Measurements from ENCODE around the gene CSRNP2. TPM values are rescaled to one million over a fixed set of nuclear protein-coding genes. Genes with fewer than 3 reads are reported as not detected.
"Not testable (repeated sequence)": the region's sequence is repeated elsewhere in the genome, so short reads cannot be mapped to it uniquely, and the experiment has no call there.

Gene CSRNP2
- total RNA-seq, 4 donors from 2014 or later: 22.6 to 36.2 (median 31.1) TPM

- Histone ChIP-seq H3K4me3 (no peak overlapping the region), H3K27ac (peak overlapping the region; percentile 12 to 90 (median 64)), H3K27me3 (no peaks in the 10 kb centered on the region), H3K4me1 (peaks cover 0 to 62% (median 25%) of the 10 kb centered on the region in 4 donors), H3K36me3 (no peaks in the 10 kb centered on the region), H3K9me3 (no peaks in the 10 kb centered on the region)
- 72 to 74% methylated on average over 7 of the region's 7 CpGs for WGBS, 2 donors
- no peak for DNase-seq (ENCODE audit: low spot score in 2 of 2)
- TF ChIP-seq POLR2A (IDR thresholded peaks at IDR 0.05) (no peak), EP300 (IDR thresholded peaks at IDR 0.05) (peak in 1 of 2 donors; percentile 33)
- TF ChIP-seq, protein P1, sequence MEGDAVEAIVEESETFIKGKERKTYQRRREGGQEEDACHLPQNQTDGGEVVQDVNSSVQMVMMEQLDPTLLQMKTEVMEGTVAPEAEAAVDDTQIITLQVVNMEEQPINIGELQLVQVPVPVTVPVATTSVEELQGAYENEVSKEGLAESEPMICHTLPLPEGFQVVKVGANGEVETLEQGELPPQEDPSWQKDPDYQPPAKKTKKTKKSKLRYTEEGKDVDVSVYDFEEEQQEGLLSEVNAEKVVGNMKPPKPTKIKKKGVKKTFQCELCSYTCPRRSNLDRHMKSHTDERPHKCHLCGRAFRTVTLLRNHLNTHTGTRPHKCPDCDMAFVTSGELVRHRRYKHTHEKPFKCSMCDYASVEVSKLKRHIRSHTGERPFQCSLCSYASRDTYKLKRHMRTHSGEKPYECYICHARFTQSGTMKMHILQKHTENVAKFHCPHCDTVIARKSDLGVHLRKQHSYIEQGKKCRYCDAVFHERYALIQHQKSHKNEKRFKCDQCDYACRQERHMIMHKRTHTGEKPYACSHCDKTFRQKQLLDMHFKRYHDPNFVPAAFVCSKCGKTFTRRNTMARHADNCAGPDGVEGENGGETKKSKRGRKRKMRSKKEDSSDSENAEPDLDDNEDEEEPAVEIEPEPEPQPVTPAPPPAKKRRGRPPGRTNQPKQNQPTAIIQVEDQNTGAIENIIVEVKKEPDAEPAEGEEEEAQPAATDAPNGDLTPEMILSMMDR (IDR thresholded peaks at IDR 0.05): no peak
Observed at GRCh38 chr12:51020448-51021182, 62.8 kb downstream of the CSRNP2 start.

DNA sequence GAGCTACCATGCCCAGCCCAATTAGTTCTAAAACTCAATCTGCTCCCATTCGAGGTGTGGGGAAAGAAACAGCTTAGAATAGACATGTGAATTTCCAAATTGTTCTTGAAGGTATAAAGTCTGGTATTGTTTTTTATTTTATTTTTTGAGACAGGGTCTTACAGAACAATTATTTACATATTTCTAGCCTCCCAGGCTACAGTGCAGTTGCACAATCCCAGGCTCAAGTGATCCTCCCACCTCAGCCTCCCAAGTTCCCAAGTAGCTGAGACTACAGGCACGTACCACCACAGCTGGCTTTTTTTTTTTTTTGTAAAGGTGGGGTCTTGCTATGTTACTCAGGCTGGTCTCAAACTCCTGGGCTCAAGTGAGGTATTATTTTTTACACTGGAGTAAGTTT is 63.5 kb downstream of the CSRNP2 start:
- Histone ChIP-seq H3K4me3 (no peak overlapping the region), H3K4me1 (peaks cover 0 to 55% (median 25%) of the 10 kb centered on the region in 4 donors), H3K27me3 (no peaks in the 10 kb centered on the region), H3K36me3 (no peaks in the 10 kb centered on the region), H3K27ac (peak overlapping the region in 2 of 4 donors; percentile 85 to 90), H3K9me3 (no peaks in the 10 kb centered on the region)
- TF ChIP-seq, protein P1 (IDR thresholded peaks at IDR 0.05): no peak
- TF ChIP-seq POLR2A (IDR thresholded peaks at IDR 0.05) (no peak), EP300 (IDR thresholded peaks at IDR 0.05) (no peak)
- no peak for DNase-seq (ENCODE audit: low spot score in 2 of 2)
- 66 to 69% methylated on average over 2 of the region's 2 CpGs for WGBS, 2 donors

- Histone ChIP-seq H3K27ac (peak overlapping the region in 2 of 4 donors; percentile 85 to 90), H3K27me3 (no peaks in the 10 kb centered on the region), H3K36me3 (no peaks in the 10 kb centered on the region), H3K9me3 (no peaks in the 10 kb centered on the region), H3K4me3 (no peak overlapping the region), H3K4me1 (peaks cover 0 to 50% (median 23%) of the 10 kb centered on the region in 4 donors)
- TF ChIP-seq, protein P1 (IDR thresholded peaks at IDR 0.05): no peak
- no peak for TF ChIP-seq POLR2A (IDR thresholded peaks at IDR 0.05)
- TF ChIP-seq EP300 (IDR thresholded peaks at IDR 0.05): no peak
- DNase-seq (ENCODE audit: low spot score in 2 of 2): no peak
- WGBS, 2 donors: 91 to 99% methylated on average over 2 of the region's 2 CpGs
Observed at GRCh38 chr12:51018956-51019355, 64.4 kb downstream of the CSRNP2 start.

DNA sequence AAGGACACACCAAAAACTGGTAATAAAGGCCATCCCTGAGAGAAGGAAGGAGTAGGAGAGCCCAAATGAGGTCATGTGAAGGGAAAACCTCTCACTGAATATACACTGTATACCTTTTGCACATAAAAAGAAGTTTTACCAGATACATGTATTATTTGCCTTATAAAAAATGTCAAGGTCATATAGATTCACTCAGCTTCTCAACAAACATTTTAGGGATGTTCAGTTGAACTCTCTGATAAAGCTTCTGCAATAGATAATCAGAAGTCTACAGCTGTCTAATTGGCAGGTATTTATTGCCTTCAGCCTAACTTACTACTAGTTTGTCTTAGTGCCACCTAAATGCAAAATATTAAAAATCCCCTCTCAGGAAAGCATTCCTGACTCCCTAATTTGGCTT is 65.9 kb downstream of the CSRNP2 start:
- Histone ChIP-seq H3K9me3 (no peaks in the 10 kb centered on the region), H3K27me3 (no peaks in the 10 kb centered on the region), H3K27ac (no peak overlapping the region), H3K36me3 (no peaks in the 10 kb centered on the region), H3K4me1 (peaks cover 0 to 44% (median 15%) of the 10 kb centered on the region in 4 donors), H3K4me3 (no peak overlapping the region)
- no peak for TF ChIP-seq EP300 (IDR thresholded peaks at IDR 0.05)
- no peak for TF ChIP-seq POLR2A (IDR thresholded peaks at IDR 0.05)
- no peak for DNase-seq (ENCODE audit: low spot score in 2 of 2)

DNA sequence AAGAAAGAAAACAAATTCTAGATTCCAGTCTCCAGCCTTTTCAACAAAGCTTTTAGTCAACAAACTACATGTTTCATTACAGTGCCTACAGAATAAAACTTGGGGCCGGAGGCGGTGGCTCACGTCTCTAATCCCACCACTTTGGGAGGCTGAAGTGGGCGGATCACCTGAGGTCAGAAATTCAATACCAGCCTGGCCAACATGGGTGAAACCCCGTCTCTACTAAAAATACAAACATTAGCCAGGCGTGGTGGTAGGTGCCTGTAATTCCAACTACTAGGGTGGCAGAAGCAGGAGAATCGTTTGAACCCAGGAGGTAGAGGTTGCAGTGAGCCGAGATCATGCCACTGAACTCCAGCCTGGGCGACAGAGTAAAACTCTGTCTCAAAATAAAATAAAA is 68.9 kb downstream of the CSRNP2 start:
- WGBS, 2 donors: 56 to 64% methylated on average over 9 of the region's 9 CpGs
- H3K36me3 ChIP-seq; H3K4me3 ChIP-seq; DNase-seq (ENCODE audit: low spot score in 2 of 2); H3K27ac ChIP-seq; H3K27me3 ChIP-seq; H3K9me3 ChIP-seq: not testable (repeated sequence)
- H3K4me1 ChIP-seq: peaks cover 0 to 46% (median 9%) of the 10 kb centered on the region in 4 donors

- WGBS, 2 donors: 90 to 92% methylated on average over 7 of the region's 7 CpGs
- no peak for DNase-seq (ENCODE audit: low spot score in 2 of 2)
- H3K9me3 ChIP-seq: no peaks in the 10 kb centered on the region
- no peak overlapping the region for H3K4me3 ChIP-seq
- TF ChIP-seq EP300 (IDR thresholded peaks at IDR 0.05) (no peak), POLR2A (IDR thresholded peaks at IDR 0.05) (no peak)
- H3K36me3 ChIP-seq: no peaks in the 10 kb centered on the region
- H3K4me1 ChIP-seq: peaks cover 0 to 45% (median 12%) of the 10 kb centered on the region in 4 donors
- H3K27ac ChIP-seq: no peak overlapping the region
- H3K27me3 ChIP-seq: no peaks in the 10 kb centered on the region
Observed at GRCh38 chr12:51013441-51013840, 70.0 kb downstream of the CSRNP2 start.

Data from tibial nerve (tissue), 4 donors.